HG03060 (cell line): Measurements from ENCODE around the gene LOC128125822.
"Not testable (repeated sequence)": the region's sequence is repeated elsewhere in the genome, so short reads cannot be mapped to it uniquely, and the experiment has no call there.

Source experiments
- ATAC-seq: cut with Tn5 transposase; IDR thresholded peaks from one replicate; pipeline ENCODE4 v1.9.1; 2021; ENCODE audit warnings: low read depth, moderate number of reproducible peaks; ENCODE audit not compliant: unreplicated experiment

Gene LOC128125822

DNA sequence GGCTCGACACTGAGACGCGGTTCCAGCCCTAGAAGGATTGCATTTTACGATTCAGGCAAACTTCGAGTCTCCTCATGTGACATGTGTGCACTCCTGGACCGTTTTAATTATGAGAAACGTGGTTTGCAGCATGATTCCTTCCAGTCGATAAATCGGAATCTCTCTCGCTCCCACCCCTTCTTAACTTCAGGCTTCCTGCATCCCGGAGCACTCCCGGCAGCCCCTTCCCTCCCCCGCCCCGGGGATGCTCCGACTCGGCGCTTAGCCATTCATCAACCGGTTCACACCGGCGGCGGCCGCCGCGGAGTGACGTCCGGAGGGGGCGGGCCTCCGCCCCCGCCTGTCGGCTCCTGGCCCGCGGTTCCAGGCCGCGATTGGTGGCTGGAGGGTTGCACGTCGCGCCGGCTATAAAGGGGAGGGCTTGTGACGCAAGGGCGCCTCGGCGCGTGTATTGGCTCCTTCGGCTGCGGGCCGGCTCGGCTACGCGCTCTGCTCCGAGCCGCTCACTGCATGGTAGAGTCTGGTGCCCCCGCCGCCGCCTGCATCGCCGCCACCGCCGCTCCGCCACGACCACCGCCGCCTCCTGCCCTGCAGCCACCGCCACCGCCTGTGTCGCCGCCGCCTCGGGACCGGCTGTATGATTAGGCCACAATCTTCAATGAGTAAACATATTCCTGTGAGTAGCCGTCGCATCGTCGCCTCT lies at the start of gene LOC128125822, which contains the start of gene PTP4A1:
Gene LOC128125822 (plus strand): TSS at position 437 of the 703 bp plus-strand sequence.
Gene PTP4A1 (plus strand): TSS at position 437 of the 703 bp plus-strand sequence. CDS start 4,401 bp downstream, outside the sequence.
- peak; percentile 90 for ATAC-seq

DNA sequence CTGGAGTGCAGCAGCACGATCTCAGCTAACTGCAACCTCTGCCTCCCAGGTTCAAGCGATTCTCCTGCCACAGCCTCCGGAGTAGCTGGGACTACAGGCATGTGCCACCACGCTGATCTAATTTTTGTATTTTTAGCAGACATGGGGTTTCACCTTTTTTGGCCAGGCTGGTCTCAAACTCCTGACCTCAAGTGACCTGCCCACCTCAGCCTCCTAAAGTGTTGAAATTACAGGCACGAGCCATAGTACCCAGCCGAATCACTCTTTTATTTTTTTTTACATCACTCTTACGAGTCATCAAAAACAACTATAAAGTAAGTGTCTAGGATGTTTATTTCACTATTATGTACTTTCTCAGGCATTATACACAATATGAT lies 49.4 kb upstream of the LOC128125822 start:
- ATAC-seq, result not testable (repeated sequence)

DNA sequence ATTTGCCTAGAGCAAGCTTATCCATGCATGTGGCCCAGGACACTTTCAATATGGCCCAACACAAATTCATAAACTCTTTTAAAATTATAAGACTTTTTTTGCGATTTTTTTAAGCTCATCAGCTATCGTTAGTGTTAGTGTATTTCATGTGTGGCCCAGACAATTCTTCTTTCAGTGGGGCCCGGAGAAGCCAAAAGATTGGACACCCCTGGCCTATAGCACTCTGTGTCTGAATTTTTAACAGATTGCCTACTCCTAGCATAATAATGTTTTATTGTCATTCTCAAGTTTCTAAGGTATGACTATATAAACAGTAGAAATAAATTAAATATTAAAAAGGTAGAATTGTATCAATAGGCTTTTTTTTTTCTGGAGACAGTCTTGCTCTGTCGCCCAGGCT lies 48.6 kb upstream of the LOC128125822 start:
- no peak for ATAC-seq

DNA sequence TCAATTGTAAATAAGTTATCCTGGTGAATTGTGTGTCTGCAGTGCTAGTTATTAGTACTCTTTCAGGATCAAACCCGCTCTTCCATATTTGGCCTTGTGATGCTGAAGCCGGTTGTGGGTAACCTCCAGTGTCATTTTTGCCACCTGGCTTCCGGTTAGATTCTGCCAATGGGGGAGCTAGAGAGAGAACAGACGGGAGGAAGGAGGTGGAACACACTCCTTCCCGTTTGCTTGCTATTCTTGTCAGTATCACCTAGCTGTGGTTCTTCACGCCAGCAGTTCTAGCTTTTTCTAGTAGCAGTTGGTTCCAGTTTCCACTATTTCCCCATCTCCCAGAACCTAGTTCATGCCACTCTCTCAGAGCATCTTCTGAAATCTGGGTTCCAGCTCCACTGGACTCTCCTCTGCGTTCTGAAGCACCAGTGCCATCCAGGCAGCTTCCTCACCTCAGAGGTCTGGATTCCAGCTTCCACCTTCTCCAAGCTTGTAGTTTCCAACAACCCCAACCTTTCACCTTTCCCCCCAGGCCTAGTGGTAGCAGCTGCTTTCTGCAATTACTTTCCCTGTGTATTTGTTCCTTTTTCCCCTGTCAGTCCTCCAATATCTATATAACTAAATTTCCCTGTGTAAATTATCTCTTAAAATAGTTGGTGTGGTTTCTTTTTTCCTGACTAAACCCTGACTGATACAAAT lies 46.9 kb upstream of the LOC128125822 start:
- no peak for ATAC-seq

DNA sequence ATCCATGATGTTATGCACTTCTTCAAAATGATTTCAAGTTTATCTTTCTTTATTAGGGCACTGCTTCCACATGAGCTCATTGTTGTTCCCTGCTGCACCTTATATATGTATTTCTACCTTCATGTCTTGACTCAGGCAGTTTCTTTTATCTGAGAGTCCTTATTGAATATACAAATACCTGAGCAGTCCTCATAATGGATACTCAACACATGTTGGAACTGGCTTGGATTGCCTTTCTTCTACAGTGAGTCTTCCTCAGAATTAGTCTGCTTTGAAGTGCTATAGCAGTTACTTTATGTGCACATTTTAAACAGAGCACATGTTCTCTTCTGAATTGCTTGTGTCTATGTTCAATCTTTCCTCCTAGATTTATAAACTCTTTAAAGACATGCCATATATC lies 45.3 kb upstream of the LOC128125822 start:
- no peak for ATAC-seq

DNA sequence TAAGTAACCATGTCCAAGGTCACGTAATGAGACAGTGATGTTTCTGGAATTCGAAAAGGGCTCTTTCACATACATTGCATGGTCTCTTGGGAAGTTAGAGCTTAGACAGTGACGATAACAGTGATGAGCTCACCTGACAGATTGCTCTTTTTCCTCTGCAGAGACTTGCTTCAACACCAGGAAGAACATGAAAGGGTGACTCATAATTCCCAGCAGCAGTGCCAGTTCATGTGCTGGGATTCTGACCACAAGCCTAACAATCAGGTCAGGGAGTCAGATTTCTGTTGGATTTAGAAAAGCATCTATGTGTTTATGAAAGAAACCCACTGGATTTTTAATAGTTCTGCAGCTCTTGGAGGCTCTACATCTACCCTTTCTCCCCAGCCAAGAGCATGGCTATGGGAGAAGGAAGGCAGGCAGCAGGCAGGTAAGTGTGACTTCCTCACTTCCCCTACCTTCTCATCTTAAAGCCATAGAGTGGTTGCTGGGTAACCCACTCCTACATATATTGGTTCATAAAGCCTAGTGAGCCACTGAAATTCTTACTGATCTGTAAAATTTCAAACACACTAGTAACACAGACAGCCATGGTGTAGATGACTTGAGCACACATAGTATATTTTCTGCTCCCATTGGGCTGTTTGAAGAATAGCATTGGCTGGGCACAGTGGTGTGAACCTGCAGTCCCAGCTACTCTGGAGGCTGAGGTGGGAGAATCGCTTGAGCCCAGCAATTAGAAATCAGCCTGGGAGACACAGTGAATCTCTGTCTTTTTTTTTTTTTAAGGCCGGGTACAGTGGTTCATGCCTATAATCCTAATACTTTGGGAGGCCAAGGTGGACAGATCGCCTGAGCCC lies 44.4 kb upstream of the LOC128125822 start:
- no peak for ATAC-seq

DNA sequence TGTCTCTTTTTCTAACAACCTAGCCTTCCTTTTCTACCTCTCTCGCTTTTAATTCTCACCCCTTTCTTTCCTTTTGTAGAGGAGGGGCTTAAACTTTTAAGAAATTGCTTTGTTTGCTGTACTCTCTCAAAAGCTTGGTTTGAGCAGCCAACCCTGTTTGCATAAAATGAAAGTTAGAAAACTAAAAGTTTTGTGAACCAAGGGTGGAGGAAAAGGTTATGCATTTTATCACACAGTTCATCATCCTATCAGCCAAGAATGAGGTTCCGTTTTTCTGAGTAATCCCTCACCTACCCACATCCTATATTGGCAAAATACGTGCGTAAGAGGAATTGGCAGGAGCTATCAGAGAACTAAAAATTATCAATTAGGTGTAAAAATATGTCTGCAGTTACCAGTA lies 42.8 kb upstream of the LOC128125822 start:
- no peak for ATAC-seq

DNA sequence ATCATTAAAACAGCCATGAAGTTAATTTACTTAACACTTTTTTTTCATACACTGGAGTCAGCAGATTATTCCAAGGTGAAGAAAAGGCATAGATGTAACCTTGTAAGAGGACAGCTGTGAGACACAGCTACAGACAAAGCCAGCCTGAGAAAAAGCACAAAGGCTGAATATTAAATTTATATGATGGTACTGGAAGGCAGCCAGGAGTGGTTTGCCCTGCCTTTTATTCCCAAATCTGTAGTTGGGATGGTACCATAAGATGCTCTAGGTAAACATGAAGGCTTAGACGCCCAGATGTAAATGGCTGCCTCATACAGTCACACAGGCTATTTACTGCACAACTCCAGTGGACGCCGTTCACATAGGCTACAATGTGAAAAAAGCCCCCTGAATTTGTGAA lies 42.1 kb upstream of the LOC128125822 start:
- ATAC-seq, result no peak

DNA sequence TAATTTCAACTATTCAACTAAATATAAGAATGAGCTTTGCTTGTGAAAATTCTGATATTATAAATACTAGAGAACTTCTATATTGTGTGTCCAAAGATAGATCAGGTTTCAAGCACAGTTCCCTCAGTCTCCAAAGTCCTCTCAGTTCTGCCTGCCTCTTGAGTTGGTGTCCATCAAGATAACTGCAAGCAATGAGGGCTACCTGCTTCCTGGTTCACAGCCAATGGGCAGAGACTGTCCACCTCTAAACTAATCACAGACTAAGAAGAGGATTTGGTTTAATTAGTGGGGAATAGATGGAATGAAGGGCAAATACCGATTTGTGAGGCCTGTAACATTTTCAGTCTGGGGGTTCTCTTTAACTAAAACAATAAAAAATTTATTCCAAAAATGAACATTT lies 41.3 kb upstream of the LOC128125822 start:
- ATAC-seq, result no peak

DNA sequence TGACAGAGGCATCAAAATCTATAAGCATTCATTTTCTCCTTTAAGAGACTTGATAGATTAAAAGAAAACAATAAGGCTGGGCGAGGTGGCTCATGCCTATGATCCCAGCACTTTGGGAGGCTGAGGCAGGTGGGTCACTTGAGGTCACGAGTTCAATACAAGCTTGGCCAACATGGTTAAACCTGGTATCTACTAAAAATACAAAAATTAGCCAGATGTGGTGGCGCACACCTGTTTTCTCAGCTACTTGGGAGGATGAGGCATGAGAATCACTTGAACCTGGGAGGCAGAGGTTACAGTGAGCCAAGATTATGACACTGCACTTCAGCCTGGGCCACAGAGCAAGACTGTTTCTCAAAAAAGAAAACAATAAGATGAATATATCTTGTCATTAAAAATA lies 39.3 kb upstream of the LOC128125822 start:
- ATAC-seq, result no peak

DNA sequence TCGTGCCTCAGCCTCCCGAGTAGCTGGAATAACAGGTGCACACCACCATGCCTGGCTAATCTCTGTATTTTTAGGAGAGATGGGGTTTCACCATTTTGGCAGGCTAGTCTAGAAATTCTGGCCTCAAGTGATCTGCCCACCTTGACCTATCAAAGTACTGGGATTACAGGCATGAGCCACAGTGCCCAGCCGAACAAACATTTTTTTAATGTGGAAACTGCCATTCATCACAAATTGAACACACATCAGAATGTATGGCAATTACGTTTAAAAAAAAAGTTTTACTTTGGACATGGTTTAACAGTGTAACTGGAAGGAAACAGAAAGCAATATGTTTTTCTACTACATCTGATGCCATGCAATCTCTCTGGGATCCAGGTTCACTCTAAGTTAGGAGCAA lies 38.3 kb upstream of the LOC128125822 start:
- ATAC-seq, result no peak

DNA sequence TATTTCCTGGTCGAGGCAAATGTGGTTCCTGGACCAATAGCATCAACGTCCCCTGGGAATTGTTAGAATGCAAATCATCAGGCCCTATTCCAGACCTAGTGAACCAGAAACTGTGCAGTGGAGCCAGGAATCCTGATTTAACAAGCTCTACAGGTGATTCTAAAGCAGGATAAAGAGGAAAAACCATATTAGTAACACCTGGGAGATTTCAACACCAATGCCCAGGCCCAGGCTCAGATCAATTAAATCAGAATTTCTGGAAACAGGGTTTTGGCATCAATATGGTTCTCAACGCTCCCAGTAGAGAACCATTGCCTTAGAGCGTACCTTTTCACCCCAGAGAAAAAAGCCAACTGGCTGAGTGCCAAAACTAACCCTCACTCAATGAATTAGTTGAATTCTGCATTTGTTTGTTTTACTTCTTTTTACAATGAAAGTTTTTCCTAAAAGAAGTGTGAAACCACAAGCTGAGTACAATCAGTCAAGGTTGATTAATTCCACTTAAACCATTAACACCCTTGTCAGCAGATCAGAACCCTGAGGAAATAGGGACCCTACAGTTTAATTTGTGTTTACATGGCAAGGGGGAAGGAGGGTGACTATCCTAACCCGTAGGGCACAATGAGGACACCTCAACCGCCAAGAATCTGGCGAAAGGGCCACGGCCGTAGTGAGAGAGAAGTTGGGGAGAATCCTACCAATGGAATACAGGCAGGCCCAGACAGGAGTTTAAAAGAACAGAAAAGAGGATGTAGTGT lies 34.9 kb upstream of the LOC128125822 start:
- ATAC-seq, result no peak

DNA sequence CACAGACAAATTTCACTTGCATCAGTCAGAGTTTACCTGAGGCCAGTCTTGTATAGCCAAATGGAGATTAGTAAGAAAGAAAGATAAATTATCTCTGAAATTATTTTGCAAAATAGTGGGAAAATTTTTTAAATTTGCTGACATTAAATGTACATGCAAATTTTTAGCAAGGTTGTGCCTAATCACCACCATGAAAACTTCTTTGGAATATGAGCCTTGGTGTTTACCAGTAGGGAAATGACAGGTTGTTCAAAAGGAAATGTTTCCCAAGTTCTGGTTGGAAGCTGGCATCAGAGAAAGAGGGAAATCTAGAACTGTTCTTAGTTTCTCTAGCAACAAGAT lies 34.4 kb upstream of the LOC128125822 start:
- no peak for ATAC-seq

DNA sequence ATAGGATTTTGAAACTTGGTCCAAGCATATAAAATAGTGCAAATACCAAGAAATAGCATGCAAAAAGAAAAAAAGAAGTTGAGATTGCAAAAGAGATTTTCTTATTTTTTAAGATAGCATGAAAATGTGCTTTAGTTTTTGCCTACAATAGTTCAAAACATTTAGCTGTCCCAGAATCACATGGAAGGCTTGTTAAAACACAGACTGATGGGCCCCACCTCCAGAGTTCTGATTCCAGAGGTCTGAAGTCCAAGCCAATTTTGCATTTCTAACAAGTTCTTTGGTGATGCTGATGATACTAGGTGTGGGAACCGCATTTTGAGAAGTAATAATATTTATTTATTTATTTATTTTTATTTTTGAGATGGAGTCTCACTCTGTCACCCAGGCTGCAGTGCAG lies 33.7 kb upstream of the LOC128125822 start:
- no peak for ATAC-seq

DNA sequence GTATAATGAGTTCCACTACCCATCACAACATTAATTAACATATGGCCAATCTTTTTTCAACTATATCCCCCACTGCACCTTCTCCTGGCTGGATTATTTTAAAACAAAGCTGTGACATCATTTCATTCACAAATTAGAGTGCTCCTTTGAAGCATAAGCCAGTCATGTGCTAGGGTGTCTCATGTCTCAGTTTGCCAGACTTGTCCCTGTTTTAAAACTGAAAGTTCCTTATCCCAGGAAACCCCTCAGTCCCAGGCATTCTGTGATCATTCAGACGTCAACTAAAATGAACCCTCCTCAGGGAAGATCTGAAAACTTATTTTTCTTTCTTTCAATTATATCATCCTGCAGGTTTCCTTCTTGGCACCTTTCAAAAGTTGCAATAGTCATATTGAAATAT lies 29.3 kb upstream of the LOC128125822 start:
- ATAC-seq, result no peak

DNA sequence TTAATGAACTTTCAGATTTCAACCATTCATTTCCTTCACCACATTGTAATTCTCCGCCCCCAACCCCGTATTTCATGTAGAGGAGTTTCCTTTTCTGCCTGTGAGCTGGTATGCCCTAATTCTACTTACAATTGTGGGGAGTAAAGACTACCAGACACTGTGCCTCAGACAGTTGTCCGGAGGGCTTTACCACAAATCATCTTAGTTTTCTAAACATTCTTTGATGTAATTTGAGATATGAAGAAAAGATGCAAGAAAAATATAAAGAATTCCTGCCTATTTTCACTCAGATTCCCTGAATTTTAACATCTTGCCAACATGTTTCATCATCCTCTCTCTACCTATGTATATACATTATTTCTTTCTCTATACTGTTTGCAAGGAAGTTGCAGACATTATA lies 28.3 kb upstream of the LOC128125822 start:
- ATAC-seq, result no peak

DNA sequence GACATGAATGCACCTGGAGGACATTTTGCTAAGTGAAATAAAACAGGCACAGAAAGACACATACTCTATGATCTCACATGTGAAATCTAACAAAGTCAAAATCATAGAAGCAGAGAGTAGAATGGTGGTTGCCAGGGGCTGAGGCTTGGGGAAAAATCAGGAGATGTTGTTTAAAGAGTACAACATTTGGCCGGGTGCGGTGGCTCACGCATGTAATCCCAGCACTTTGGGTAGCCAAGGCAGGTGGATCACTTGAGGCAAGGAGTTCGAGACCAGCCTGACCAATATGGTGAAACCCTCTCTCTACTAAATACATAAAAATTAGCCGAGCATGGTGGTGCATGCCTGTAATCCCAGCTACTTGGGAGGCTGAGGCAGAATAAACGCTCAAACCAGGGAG lies 26.0 kb upstream of the LOC128125822 start:
- no peak for ATAC-seq

DNA sequence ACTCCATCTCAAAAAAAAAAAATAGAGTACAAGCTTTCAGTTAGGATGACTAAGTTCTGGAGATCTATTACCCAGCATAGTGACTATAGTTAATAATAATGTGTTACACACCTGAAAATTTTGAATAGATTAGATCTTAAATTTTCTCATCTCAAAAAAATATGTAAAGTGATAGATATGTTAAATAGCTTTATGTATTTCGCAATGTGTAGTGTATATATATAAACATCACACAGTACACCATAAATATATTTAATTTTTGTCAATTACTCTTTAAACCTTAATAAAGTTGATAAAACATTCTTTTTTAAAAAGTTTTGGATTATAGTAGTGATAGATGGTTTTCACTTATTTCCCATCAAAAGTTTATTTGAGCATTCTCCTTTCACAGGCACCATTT lies 25.6 kb upstream of the LOC128125822 start:
- ATAC-seq, result no peak

DNA sequence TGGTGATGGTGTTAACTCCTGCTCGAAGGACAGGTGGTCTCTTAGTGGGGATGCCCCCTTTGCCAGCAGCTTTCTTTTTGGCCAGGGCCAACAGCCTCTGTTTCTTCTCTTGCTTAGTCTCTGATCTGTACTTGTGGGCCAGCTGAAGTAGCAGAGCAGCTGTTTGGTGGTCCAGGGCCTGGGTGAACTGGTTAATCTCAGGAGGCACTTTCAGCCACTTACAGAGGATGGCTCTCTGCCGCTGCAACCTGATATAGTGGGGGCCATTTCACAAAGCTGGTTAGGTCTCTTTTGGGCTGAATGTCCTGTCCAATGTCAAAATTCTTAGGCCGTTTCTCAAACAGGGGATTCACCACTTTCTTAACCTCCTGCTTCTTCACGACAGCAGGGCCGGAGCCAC lies 23.2 kb upstream of the LOC128125822 start:
- ATAC-seq, result no peak

DNA sequence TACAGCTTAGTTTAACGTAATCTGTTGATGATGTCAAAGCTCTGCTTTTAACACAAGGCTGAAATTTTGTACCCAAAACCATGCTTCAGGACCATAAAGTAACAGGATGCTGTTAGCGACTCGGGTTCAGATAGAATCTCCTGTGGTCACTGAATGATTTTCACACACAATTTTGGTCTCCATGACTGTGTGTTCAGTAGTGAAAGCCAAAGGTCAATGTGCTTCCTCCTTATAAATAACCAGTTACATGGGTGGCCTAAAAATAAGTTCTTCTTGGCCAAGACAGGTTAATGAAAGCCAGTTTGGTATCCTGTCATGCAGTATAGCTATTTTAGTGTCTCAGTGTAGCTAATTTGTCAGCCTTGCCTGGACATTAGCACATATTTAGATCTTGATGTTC lies 19.1 kb upstream of the LOC128125822 start:
- peak; percentile 98 for ATAC-seq

DNA sequence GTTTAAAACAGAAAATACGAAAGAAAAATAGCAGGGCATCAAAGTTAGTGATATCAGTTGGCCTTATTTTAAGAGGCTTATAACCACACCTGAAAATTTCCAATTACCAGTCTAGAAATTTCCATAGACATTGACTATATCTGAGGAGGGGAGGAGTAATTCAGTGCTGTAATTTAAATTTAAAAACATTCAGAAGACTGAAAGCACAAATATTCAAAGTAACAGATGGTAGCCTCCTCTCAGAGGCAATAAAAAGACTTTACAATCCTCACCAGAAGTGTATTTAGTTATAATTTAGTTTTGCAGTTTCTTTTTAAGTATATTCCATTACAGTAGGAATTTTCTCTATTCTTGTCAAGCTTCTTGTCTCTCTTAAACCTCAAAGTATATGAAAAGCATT lies 18.4 kb upstream of the LOC128125822 start:
- ATAC-seq, result no peak
